Activated T-helper 1 cell treated with anti-CD3 and anti-CD28 coated beads, Interleukin-2, amount 50 U/mL, for 16 hours (primary cell): ENCODE measurements around the gene TEX264.
"Not testable (repeated sequence)": the region's sequence is repeated elsewhere in the genome, so short reads cannot be mapped to it uniquely, and the experiment has no call there.

Experiments used
- DNase-seq, 2 donors: peaks; one replicate each; pipeline ENCODE4 v3.0.0-alpha.2; 2020; ENCODE audit warnings: low read depth in 1 of 2, low spot score in 1 of 2

The TEX264 gene

DNA sequence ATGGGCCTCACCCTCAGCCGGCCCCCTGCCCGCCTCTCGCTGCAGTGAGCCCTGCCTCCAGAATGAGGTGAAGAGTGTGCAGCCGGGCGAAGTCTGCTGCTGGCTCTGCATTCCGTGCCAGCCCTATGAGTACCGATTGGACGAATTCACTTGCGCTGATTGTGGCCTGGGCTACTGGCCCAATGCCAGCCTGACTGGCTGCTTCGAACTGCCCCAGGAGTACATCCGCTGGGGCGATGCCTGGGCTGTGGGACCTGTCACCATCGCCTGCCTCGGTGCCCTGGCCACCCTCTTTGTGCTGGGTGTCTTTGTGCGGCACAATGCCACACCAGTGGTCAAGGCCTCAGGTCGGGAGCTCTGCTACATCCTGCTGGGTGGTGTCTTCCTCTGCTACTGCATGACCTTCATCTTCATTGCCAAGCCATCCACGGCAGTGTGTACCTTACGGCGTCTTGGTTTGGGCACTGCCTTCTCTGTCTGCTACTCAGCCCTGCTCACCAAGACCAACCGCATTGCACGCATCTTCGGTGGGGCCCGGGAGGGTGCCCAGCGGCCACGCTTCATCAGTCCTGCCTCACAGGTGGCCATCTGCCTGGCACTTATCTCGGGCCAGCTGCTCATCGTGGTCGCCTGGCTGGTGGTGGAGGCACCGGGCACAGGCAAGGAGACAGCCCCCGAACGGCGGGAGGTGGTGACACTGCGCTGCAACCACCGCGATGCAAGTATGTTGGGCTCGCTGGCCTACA is 44.4 kb downstream of the TEX264 start:
- DNase-seq: no peak

DNA sequence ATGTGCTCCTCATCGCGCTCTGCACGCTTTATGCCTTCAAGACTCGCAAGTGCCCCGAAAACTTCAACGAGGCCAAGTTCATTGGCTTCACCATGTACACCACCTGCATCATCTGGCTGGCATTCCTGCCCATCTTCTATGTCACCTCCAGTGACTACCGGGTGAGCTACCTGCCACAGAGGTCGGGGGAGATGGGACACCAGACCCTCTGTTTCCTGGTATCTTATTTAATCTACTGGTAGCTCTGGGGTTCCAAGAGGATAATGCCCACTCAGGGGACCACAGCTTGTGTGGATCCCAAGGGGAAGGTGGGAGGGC is 44.9 kb downstream of the TEX264 start:
- DNase-seq: no peak

DNA sequence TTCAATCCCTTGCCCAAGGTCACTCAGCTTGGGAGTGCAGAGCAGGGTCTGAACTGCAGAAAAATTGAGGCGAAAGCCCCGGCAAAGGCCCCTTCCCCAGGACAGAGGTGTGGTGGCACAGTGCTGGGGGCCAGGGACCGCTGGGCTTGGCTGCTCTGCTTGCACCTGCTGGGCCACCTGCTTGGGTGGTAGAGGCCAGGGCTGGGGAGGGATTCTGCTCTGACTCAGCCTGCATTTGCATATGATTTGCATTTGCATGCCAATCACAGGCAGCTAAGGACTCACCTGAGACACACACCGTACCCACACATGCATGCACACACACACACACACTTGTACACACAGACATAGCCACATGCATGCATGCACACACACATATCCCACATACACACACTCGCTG is 45.8 kb downstream of the TEX264 start:
- no peak for DNase-seq

DNA sequence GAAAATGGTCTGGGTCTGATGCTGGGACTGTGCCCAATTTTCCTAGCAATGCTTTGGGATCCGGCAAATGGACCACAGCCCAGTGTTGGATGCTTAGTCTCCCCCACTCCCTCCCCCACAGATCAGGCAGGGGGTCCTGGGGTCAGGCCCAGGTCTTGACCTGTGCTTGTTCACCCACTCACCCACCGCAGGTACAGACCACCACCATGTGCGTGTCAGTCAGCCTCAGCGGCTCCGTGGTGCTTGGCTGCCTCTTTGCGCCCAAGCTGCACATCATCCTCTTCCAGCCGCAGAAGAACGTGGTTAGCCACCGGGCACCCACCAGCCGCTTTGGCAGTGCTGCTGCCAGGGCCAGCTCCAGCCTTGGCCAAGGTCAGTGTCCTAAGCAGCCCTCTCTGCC is 46.4 kb downstream of the TEX264 start:
- DNase-seq: no peak

DNA sequence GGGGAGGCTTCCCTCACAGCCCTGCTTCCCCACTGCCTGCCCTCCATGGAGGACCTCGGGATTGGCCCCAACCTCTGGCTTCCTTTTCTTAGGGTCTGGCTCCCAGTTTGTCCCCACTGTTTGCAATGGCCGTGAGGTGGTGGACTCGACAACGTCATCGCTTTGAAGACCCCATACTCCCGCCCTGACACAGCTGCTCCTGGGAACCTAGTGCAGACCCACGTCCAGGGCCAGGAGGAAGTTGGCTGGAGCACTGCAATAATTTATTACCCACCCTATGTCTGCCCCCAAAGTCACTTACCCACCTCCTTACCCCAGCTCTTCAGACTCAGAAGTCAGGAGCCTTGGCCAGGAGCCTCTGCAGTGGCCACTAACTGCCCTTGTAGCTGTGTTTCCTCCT is 46.9 kb downstream of the TEX264 start:
- no peak for DNase-seq

DNA sequence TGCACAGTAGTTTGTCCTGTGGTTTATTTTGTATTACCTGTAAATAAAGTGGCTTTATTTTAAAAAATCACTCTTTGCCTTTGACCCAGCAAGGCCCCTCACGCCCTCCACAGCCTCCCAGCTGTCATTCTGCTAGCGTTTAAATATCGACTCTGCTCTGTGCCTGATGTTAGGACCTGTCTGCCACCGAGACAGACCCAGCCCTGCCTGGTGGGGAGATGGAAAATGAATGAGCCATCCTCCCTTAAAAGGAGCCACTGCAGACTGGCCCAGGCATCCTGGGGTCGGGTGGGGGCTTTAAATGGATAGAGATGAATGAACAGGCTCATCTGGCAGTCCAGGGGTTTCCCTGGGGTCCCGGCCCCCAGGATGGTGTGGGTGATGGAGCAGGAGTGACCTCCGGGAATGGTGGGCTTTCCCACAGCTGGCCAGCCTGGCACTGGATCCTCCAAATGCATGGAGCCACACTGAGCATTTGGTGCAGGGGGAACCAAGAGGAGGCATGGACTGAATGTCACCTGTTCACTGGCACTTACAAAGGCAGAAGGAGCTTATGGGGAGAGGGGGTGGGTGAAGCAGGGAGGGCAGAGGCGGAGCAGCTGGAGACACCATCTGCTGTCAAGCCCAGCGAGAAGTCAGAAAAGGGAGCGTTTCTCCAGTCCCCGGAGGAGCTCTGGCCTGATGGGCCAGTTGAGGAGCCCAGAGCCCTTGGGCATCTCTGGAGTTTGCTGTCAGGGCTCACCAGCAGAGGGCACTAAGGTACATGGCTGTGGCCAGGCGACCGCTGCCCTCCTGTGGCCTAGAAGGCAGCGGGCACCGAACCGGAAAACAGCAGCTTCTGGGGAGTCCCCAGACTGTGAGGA is 47.7 kb downstream of the TEX264 start:
- DNase-seq: no peak

DNA sequence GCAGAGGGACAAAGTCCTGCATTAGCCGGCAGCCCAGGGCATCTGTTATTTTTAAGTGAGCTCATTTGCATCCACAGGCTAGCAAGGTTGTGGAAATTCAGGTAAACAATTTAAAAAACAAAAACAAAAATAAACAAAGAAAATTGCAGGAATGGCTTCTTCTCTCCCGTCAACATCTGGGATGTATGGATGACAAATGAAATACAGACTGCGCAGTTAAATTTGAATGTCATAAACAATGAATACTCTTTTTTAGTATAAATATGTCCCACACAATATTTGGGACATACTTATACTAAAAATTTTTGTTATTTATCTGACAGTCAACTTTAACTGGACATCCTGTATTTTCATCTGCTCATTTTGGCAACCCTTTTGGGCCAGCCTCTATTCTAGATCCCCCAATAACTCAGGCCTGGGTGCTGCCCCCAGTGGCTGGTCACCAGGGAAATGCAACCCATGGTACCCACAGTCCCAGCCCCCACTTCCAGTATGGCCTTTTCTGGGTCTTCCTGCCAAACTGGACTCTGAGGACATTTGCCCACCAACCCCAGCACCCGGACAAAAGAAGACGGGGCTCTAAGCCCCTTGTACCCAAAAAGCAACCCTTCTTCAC is 48.5 kb downstream of the TEX264 start:
- no peak for DNase-seq

DNA sequence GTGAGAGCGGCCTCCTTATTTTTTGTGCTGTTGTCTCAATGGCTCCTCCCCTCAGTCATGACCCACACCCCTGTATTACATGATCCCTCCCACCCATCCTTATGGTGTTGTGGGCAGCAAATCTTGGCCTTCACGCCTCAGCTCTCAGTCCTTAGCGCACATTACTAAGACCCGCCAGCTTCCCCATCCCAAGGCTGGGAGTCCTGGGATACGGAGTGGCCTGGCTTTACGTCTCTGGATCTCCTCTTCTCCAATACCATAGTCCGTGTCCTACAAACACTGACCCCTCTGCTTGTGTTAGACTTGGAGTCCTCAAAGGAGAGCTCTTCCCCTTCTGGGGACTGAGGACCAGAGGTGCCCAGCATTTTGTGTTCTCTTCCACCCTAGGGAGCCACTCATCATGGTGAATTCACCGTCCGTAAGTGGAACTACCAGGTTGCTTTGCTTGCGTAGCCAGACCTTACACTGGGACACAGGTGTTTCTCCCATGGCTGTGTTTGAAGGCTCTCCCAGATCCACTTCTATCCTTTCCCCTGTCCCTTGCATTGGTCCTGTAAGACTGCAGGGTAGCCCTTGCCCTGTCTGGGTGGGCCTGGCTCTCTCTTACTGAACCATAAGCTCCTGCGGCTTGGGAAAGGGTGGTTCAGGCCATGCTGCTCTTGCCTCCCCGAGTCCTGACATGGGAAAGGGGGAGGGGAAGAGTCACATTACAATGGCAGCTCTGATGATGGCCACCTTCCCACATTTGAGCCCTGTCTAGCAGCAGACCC is 49.4 kb downstream of the TEX264 start:
- DNase-seq: no peak

DNA sequence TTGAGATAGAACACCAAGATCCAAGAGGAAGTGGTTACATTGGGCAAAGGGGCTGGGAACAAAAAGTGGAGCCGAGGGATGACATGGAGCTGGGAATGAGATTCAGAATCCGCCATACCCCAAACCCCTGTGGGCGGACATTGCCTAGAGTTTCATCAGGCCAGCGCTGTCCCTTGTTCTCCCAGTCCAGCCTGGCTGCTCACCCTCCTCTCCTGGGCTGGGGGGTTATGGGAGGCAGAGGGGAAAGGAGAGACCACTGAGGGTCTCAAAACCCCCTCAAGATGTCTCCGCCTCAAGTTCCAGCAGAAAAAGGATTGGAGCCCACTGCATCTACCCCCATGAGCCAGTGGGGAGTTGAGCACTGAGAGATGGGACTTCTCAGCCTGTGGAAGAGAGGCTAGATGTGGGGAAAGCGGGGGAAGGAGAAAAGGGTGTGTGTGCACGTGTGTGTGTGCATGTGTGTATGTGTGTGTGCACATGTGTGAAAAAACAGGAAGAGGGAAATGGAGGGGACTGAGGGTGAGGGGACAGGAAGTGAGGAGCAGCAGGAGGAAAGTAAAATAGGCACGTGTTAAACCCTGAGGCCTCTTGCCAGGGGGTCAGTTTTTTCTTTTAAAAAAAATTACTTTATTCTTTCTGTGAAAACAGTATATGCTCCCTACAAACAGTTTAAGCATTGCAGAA is 50.2 kb downstream of the TEX264 start:
- DNase-seq: no peak

DNA sequence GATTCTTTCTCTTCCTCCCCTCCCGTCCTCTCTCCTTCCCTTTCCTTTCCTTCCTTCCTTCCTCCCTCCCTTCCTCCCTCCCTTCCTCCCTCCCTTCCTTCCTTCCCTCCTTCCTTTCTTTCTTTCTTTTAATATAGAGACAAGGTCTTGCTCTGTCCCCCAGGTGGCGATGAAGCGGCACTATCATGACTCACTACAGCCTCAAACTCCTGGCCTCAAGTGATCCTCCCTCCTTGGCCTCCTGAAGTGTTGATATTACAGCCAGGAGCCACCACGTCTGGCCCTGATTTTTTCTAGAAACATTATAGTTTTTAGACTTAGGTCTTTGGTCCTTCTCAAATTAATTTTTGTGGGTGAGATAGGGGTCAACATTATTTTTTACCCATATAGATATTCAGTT is 51.3 kb downstream of the TEX264 start:
- no peak for DNase-seq

DNA sequence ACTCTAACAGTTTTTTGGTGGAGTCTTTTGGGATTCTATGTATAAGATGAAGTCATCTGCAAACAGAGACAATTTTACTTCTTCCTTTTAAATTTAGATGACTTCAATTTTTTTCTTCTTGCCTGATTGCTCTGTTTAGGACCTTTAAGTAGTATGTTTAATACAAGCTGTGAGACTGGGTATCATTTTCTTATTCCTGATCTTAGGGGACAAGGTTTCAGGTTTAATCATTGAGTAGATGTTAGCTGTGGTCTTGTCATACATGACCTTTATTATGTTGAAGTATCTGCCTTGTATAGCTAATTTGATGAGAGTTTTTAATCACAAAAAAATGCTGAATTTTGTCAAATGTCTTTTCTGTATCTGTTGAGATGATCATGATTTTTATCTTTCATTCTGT is 56.4 kb downstream of the TEX264 start:
- no peak for DNase-seq

DNA sequence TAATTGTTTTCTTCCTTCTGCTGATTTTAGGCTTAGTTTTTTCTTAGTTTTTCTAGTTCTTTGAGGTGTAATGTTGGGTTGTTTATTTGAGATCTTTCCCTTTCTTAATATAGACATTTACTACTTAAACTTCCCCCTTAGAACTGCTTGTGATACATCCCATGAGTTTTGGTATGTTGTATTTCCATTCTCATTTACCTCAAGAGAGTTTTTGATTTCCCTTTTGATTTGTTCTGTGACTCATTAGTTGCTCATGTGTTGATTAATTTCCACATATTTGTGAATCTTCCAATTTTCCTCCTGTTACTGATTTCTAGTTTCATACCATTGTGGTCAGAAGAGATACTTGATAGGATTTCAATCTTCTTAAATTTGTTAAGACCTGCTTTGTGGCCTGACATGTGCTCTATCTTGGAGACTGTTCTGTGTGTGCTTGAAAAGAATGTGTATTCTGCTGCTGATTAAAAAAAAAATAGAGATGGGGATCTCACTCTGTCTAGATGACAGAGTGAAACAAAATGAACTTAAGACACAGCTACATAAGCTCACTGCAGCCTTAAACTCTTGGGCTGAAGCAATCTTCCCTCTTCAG is 58.1 kb downstream of the TEX264 start:
- no peak for DNase-seq

DNA sequence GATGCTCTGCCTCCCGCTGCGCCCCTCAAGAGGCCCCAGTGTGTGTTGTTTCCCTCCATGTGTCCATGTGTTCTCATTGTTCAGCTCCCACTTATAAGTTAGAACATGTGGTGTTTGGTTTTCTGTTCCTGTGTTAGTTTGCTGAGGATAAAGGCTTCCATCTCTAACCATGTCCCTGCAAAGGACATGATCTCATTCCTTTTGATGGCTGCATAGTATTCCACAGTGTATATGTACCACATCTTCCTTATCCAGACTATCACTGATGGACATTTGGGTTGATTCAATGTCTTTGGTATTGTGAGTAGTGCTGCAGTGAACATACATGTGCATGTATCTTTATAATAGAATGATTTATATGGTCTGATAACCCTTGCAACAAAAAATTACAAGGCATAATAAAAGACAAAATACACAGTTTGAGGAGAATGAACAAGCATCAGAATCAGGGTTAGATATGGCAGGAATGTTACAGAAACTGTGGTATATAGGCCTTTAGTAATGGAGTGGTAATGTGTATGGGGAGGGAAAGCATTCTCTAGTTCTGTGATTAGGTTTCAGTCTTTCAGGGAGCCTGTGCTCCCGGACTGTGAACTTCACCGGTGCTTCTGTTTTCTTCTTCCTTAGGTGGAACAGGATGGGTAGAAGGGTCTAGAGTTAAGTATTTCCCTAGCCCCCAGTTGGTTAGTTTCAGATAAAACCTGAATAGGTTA is 63.0 kb downstream of the TEX264 start:
- no peak for DNase-seq

DNA sequence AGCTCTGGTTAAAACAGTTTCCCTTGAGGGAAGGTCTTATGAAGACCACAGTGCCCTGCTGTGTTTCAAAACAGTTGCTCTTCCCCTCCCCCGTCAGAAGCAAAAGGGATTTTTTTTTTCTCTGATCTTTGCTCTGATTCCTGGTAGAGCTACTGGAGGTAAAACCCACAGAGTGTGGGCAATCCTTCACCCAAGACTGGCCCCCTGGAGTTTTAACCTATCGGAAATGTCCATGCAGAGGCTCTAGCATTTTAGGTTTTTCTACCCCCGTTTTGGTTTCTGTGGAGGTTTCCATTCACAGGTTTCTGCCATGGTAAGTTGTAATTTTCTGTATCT is 63.5 kb downstream of the TEX264 start:
- no peak for DNase-seq

DNA sequence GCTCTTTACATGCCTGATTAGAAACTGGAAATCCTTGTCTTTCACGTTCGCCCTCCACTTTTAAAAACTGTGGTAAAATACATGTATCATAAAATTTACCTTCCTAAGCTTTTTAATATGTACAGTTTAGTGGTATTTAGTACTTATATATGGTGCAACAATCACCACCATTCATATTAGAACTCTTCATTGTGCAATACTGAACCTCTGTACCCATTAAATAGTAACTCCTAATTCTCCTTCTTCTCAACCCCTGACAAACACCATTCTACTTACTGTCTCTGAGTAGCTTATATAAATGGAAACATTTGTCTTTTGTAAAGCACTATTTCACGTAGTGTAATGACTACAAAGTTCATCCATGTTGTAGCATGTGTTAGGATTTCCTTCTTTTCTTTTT is 64.0 kb downstream of the TEX264 start:
- no peak for DNase-seq

DNA sequence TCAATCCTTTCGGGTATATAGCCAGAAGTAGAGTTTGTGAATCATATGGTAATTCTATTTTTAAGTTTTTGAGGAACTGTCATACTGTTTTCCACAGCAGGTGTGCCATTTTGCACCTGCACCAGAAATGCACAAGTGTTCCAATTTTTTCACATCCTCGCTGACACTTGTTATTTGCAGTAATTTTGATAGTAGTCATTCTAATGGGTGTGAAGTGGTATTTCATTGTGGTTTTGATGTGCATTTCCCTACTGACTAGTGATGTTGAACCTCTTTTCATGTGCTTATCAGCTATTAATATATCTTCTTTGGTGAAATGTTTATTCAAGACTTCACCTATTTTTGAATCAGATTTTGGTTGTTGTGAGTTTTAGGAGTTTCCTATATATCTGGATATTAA is 64.9 kb downstream of the TEX264 start:
- DNase-seq: no peak

DNA sequence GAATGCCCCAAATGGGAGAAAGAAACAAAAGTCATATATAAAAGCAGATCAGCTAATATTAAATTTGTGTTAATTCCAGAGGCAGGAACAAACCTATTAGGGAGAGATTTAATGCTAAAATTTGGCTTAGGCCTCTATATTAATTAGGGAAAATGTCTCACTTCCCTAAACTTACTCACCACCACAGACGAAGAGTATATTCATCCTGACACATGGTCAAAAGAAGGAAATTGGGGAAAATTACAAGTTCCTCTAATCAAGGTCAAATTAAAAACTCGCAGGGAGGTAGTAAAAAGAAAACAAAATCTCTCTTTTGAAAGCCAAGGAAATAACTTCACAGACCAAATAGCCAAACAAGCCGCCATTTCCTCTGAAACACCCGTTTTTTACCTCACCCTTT is 68.1 kb downstream of the TEX264 start:
- DNase-seq: no peak

DNA sequence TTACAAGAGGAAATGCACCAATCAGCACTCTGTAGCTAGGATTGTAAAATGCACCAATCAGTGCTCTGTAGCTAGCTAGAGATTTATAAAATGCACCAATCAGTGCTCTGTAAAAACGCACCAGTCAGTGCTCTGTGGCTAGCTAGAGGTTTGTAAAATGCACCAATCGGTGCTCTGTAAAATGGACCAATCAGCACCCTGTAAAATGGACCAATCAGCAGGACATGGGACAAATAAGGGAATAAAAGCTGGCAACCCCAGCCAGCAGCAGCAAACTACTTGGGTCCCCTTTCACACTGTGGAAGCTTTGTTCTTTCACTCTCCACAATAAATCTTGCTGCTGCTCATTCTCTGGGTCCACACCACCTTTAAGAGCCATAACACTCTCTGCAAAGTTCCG is 71.3 kb downstream of the TEX264 start:
- not testable (repeated sequence) for DNase-seq

DNA sequence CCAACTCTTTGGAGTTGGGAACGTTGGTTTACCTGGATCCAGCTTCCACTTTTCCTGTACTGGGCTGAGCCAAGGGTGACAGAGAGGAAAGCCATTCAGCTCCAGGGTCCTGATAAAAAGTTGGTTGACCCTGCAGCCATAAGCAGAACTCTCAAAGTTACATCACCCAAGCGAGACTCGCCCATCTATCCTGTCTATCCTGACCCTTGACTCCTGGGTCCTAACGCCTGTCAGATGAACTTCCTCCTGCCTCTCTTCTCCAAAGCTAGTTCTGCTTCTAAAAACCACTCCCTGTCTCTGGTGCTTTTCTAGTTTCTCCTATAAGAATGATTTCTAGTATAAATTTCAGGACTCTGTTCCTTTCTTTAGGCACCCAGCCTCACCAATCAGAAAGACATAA is 71.9 kb downstream of the TEX264 start:
- DNase-seq: not testable (repeated sequence)

DNA sequence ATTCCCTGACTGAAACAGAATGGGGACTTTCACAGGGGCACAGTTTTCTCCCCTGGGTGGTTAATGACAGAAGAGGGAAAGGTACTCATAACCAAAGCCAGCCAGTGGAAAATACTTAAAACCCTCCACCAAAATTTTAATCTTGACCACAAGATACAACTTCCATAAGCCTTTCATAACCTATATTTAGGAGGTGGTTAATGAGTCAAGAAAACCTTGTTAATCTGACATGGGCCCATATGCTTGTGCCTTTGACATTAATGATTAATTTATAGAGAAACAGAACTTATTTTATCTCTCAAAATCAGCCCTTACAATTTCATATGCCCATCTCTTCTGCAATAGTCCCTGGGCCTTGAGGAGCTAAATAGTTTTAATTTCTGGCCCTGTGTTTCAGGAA is 76.8 kb downstream of the TEX264 start:
- DNase-seq: no peak
